ENCODE results near the gene OLFML2B. TPM values are rescaled to one million over a fixed set of nuclear protein-coding genes. Genes with fewer than 3 reads are reported as not detected.

The OLFML2B gene
- total RNA-seq, 1 donor from 2014 or later: not detected

GRCh38 chr1:162013289-162013688 is 10.4 kb downstream of the OLFML2B start:
- no peak overlapping the region for H3K4me3 Mint-ChIP-seq

GRCh38 chr1:162011337-162012012 is 12.2 kb downstream of the OLFML2B start:
- intact Hi-C loops (cut with micrococcal nuclease): no loop called here
- DNase-seq (ENCODE audit: low spot score): no peak

More at GRCh38 chr1:162013289-162013688, 10.4 kb downstream of the OLFML2B start:
- Mint-ChIP-seq H3K4me1 (ENCODE audit: low read depth) (no peaks in the 10 kb centered on the region), H3K27me3 (ENCODE audit: insufficient read depth) (peaks cover 6% of the 10 kb centered on the region), H3K9me3 (peaks cover 8% of the 10 kb centered on the region), H3K27ac (no peak overlapping the region), H3K36me3 (ENCODE audit: low read depth) (no peaks in the 10 kb centered on the region)
- no peak for DNase-seq (ENCODE audit: low spot score)
- intact Hi-C loops (cut with micrococcal nuclease): no loop called here

GRCh38 chr1:162010175-162010506 is 13.5 kb downstream of the OLFML2B start:
- Mint-ChIP-seq H3K4me3 (no peak overlapping the region), H3K27me3 (ENCODE audit: insufficient read depth) (peaks cover 6% of the 10 kb centered on the region), H3K4me1 (ENCODE audit: low read depth) (no peaks in the 10 kb centered on the region), H3K27ac (no peak overlapping the region), H3K9me3 (peaks cover 8% of the 10 kb centered on the region), H3K36me3 (ENCODE audit: low read depth) (no peaks in the 10 kb centered on the region)
- intact Hi-C loops (cut with micrococcal nuclease): no loop called here
- DNase-seq (ENCODE audit: low spot score): no peak

More at GRCh38 chr1:162011337-162012012, 12.2 kb downstream of the OLFML2B start:
- no peak overlapping the region for H3K4me3 Mint-ChIP-seq
- H3K27ac Mint-ChIP-seq: no peak overlapping the region
- peaks cover 6% of the 10 kb centered on the region for H3K27me3 Mint-ChIP-seq (ENCODE audit: insufficient read depth)
- H3K9me3 Mint-ChIP-seq: peaks cover 8% of the 10 kb centered on the region
- H3K36me3 Mint-ChIP-seq (ENCODE audit: low read depth): no peaks in the 10 kb centered on the region
- H3K4me1 Mint-ChIP-seq (ENCODE audit: low read depth): no peaks in the 10 kb centered on the region

- Mint-ChIP-seq H3K9me3 (peaks cover 8% of the 10 kb centered on the region), H3K4me1 (ENCODE audit: low read depth) (no peaks in the 10 kb centered on the region), H3K36me3 (ENCODE audit: low read depth) (no peaks in the 10 kb centered on the region), H3K4me3 (no peak overlapping the region), H3K27me3 (ENCODE audit: insufficient read depth) (peaks cover 6% of the 10 kb centered on the region), H3K27ac (no peak overlapping the region)
- intact Hi-C loops (cut with micrococcal nuclease): no loop called here
- DNase-seq (ENCODE audit: low spot score): no peak
Observed at GRCh38 chr1:162009501-162010174, 14.0 kb downstream of the OLFML2B start.

- peaks cover 5% of the 10 kb centered on the region for H3K9me3 Mint-ChIP-seq
- peaks cover 6% of the 10 kb centered on the region for H3K27me3 Mint-ChIP-seq (ENCODE audit: insufficient read depth)
- no peak for DNase-seq (ENCODE audit: low spot score)
- no peak overlapping the region for H3K4me3 Mint-ChIP-seq
- no peak overlapping the region for H3K27ac Mint-ChIP-seq
- no peaks in the 10 kb centered on the region for H3K36me3 Mint-ChIP-seq (ENCODE audit: low read depth)
- intact Hi-C loops (cut with micrococcal nuclease): no loop called here
- peaks cover 5% of the 10 kb centered on the region for H3K4me1 Mint-ChIP-seq (ENCODE audit: low read depth)
Observed at GRCh38 chr1:162008799-162009198, 14.9 kb downstream of the OLFML2B start.

GRCh38 chr1:162007466-162007865 is 16.2 kb downstream of the OLFML2B start:
- no peaks in the 10 kb centered on the region for H3K9me3 Mint-ChIP-seq
- H3K27ac Mint-ChIP-seq: no peak overlapping the region
- no peaks in the 10 kb centered on the region for H3K36me3 Mint-ChIP-seq (ENCODE audit: low read depth)
- peaks cover 4% of the 10 kb centered on the region for H3K27me3 Mint-ChIP-seq (ENCODE audit: insufficient read depth)
- H3K4me3 Mint-ChIP-seq: no peak overlapping the region
- DNase-seq (ENCODE audit: low spot score): no peak
- peaks cover 9% of the 10 kb centered on the region for H3K4me1 Mint-ChIP-seq (ENCODE audit: low read depth)
- intact Hi-C loops (cut with micrococcal nuclease): no loop called here

- Mint-ChIP-seq H3K4me1 (ENCODE audit: low read depth) (peaks cover 9% of the 10 kb centered on the region), H3K36me3 (ENCODE audit: low read depth) (no peaks in the 10 kb centered on the region), H3K9me3 (no peaks in the 10 kb centered on the region), H3K27ac (no peak overlapping the region), H3K4me3 (no peak overlapping the region), H3K27me3 (ENCODE audit: insufficient read depth) (peaks cover 4% of the 10 kb centered on the region)
- intact Hi-C loops (cut with micrococcal nuclease): no loop called here
- DNase-seq (ENCODE audit: low spot score): no peak
Observed at GRCh38 chr1:162006081-162006480, 17.6 kb downstream of the OLFML2B start.

- Mint-ChIP-seq H3K27me3 (ENCODE audit: insufficient read depth) (peaks cover 4% of the 10 kb centered on the region), H3K9me3 (no peaks in the 10 kb centered on the region), H3K27ac (no peak overlapping the region), H3K36me3 (ENCODE audit: low read depth) (no peaks in the 10 kb centered on the region), H3K4me1 (ENCODE audit: low read depth) (peaks cover 9% of the 10 kb centered on the region), H3K4me3 (no peak overlapping the region)
- intact Hi-C loops (cut with micrococcal nuclease): no loop called here
- DNase-seq (ENCODE audit: low spot score): no peak
Observed at GRCh38 chr1:162004441-162004950, 19.2 kb downstream of the OLFML2B start.

GRCh38 chr1:162003830-162004215 is 19.8 kb downstream of the OLFML2B start:
- Mint-ChIP-seq H3K36me3 (ENCODE audit: low read depth) (no peaks in the 10 kb centered on the region), H3K4me3 (no peak overlapping the region), H3K9me3 (no peaks in the 10 kb centered on the region), H3K4me1 (ENCODE audit: low read depth) (peaks cover 9% of the 10 kb centered on the region), H3K27me3 (ENCODE audit: insufficient read depth) (peaks cover 3% of the 10 kb centered on the region), H3K27ac (no peak overlapping the region)
- no peak for DNase-seq (ENCODE audit: low spot score)
- intact Hi-C loops (cut with micrococcal nuclease): no loop called here

GRCh38 chr1:162003061-162003829 is 20.4 kb downstream of the OLFML2B start:
- intact Hi-C loops (cut with micrococcal nuclease): no loop called here
- no peak overlapping the region for H3K4me3 Mint-ChIP-seq

GRCh38 chr1:162000053-162000420 is 23.6 kb downstream of the OLFML2B start:
- no peak overlapping the region for H3K4me3 Mint-ChIP-seq

More at GRCh38 chr1:162003061-162003829, 20.4 kb downstream of the OLFML2B start:
- Mint-ChIP-seq H3K9me3 (no peaks in the 10 kb centered on the region), H3K4me1 (ENCODE audit: low read depth) (peaks cover 9% of the 10 kb centered on the region), H3K36me3 (ENCODE audit: low read depth) (no peaks in the 10 kb centered on the region), H3K27me3 (ENCODE audit: insufficient read depth) (peaks cover 2% of the 10 kb centered on the region), H3K27ac (no peak overlapping the region)
- DNase-seq (ENCODE audit: low spot score): no peak

GRCh38 chr1:161999301-162000052 is 24.2 kb downstream of the OLFML2B start:
- Mint-ChIP-seq H3K4me3 (no peak overlapping the region), H3K27me3 (ENCODE audit: insufficient read depth) (peaks cover 2% of the 10 kb centered on the region), H3K36me3 (ENCODE audit: low read depth) (no peaks in the 10 kb centered on the region), H3K4me1 (ENCODE audit: low read depth) (peaks cover 9% of the 10 kb centered on the region), H3K9me3 (no peaks in the 10 kb centered on the region), H3K27ac (no peak overlapping the region)
- no peak for DNase-seq (ENCODE audit: low spot score)
- intact Hi-C loops (cut with micrococcal nuclease): no loop called here

More at GRCh38 chr1:162000053-162000420, 23.6 kb downstream of the OLFML2B start:
- DNase-seq (ENCODE audit: low spot score): no peak
- H3K27ac Mint-ChIP-seq: no peak overlapping the region
- no peaks in the 10 kb centered on the region for H3K36me3 Mint-ChIP-seq (ENCODE audit: low read depth)
- intact Hi-C loops (cut with micrococcal nuclease): no loop called here
- no peaks in the 10 kb centered on the region for H3K9me3 Mint-ChIP-seq
- H3K27me3 Mint-ChIP-seq (ENCODE audit: insufficient read depth): peaks cover 2% of the 10 kb centered on the region
- H3K4me1 Mint-ChIP-seq (ENCODE audit: low read depth): peaks cover 9% of the 10 kb centered on the region
